ENCODE results near the gene HS3ST5. TPM values are rescaled to one million over a fixed set of nuclear protein-coding genes. Genes with fewer than 3 reads are reported as not detected.

Gene HS3ST5
- total RNA-seq, 3 donors from 2014 or later, result not detected

DNA sequence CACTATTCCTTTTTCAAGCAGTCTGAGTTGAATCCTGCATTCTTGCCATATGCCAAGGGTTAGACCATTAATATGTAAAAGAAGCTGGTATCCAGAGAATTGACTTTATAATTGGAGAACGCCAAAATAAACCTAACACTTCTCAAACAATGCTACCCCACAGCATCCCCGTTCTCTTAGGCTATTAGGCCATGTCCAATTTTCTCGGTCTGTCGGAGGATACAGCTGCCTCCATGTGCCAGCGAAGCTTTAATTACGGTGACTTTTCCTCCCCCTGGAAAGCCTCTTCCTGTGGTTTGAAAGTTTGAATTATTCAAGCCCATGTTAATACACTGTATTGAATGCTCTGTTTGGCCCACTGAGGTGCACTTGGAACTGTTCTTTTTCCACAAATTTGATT is 60.5 kb downstream of the HS3ST5 start:
- H3K36me3 ChIP-seq, result no peaks in the 10 kb centered on the region
- no peak overlapping the region for H3K27ac ChIP-seq
- no peaks in the 10 kb centered on the region for H3K9me3 ChIP-seq
- TF ChIP-seq POLR2AphosphoS5 (IDR thresholded peaks at IDR 0.05) (no peak), POLR2A (IDR thresholded peaks at IDR 0.05) (no peak)
- TF ChIP-seq, protein P1, sequence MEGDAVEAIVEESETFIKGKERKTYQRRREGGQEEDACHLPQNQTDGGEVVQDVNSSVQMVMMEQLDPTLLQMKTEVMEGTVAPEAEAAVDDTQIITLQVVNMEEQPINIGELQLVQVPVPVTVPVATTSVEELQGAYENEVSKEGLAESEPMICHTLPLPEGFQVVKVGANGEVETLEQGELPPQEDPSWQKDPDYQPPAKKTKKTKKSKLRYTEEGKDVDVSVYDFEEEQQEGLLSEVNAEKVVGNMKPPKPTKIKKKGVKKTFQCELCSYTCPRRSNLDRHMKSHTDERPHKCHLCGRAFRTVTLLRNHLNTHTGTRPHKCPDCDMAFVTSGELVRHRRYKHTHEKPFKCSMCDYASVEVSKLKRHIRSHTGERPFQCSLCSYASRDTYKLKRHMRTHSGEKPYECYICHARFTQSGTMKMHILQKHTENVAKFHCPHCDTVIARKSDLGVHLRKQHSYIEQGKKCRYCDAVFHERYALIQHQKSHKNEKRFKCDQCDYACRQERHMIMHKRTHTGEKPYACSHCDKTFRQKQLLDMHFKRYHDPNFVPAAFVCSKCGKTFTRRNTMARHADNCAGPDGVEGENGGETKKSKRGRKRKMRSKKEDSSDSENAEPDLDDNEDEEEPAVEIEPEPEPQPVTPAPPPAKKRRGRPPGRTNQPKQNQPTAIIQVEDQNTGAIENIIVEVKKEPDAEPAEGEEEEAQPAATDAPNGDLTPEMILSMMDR (IDR thresholded peaks at IDR 0.05), result no peak
- no peak for DNase-seq (ENCODE audit: low spot score in 2 of 2)
- H3K27me3 ChIP-seq, result no peaks in the 10 kb centered on the region
- no peaks in the 10 kb centered on the region for H3K4me1 ChIP-seq
- H3K4me3 ChIP-seq, result no peak overlapping the region
- intact Hi-C loops (cut with DNase I; ENCODE audit: low total_unique reads), result no loop called here

- Histone ChIP-seq H3K9me3 (no peaks in the 10 kb centered on the region), H3K4me3 (no peak overlapping the region), H3K4me1 (no peaks in the 10 kb centered on the region), H3K36me3 (no peaks in the 10 kb centered on the region), H3K27me3 (no peaks in the 10 kb centered on the region), H3K27ac (no peak overlapping the region)
- TF ChIP-seq, protein P1 (IDR thresholded peaks at IDR 0.05), result no peak
- TF ChIP-seq POLR2AphosphoS5 (IDR thresholded peaks at IDR 0.05) (no peak), POLR2A (IDR thresholded peaks at IDR 0.05) (no peak)
- intact Hi-C loops (cut with DNase I; ENCODE audit: low total_unique reads), result no loop called here
- DNase-seq (ENCODE audit: low spot score in 2 of 2), result no peak
Observed at GRCh38 chr6:114281496-114281895, 61.3 kb downstream of the HS3ST5 start.

GRCh38 chr6:114280239-114280982 is 62.4 kb downstream of the HS3ST5 start:
- H3K27me3 ChIP-seq, result no peaks in the 10 kb centered on the region

GRCh38 chr6:114277220-114277619 is 65.6 kb downstream of the HS3ST5 start:
- no peaks in the 10 kb centered on the region for H3K9me3 ChIP-seq
- no peak overlapping the region for H3K27ac ChIP-seq
- intact Hi-C loops (cut with DNase I; ENCODE audit: low total_unique reads), result no loop called here
- no peaks in the 10 kb centered on the region for H3K27me3 ChIP-seq
- no peak for DNase-seq (ENCODE audit: low spot score in 2 of 2)
- H3K4me3 ChIP-seq, result no peak overlapping the region
- H3K36me3 ChIP-seq, result no peaks in the 10 kb centered on the region
- no peaks in the 10 kb centered on the region for H3K4me1 ChIP-seq
- TF ChIP-seq POLR2A (IDR thresholded peaks at IDR 0.05) (no peak), POLR2AphosphoS5 (IDR thresholded peaks at IDR 0.05) (no peak)
- TF ChIP-seq, protein P1 (IDR thresholded peaks at IDR 0.05), result no peak

More at GRCh38 chr6:114280239-114280982, 62.4 kb downstream of the HS3ST5 start:
- no peak for DNase-seq (ENCODE audit: low spot score in 2 of 2)
- TF ChIP-seq POLR2AphosphoS5 (IDR thresholded peaks at IDR 0.05) (no peak), POLR2A (IDR thresholded peaks at IDR 0.05) (no peak)
- TF ChIP-seq, protein P1 (IDR thresholded peaks at IDR 0.05), result no peak
- Histone ChIP-seq H3K9me3 (no peaks in the 10 kb centered on the region), H3K36me3 (no peaks in the 10 kb centered on the region), H3K4me3 (no peak overlapping the region), H3K4me1 (no peaks in the 10 kb centered on the region), H3K27ac (no peak overlapping the region)
- intact Hi-C loops (cut with DNase I; ENCODE audit: low total_unique reads), result no loop called here

DNA sequence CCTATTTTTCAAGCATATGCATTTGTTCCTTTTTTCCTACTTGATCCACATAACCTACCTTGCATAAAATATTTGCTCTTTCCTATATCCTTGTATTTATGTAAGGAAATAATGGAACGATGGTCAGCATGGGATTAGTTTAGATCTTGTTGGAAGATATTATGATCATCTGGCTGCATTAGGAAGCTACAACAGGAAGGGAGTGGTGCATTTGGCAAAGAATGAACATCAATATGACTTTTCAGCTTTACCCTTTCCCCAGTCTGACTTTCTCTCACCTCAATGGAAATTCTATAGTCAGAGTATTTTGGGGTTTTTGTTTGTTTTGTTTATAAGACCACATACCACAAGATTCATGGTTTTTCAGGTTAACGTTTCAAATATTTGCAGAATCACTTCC is 66.0 kb downstream of the HS3ST5 start:
- Histone ChIP-seq H3K4me1 (no peaks in the 10 kb centered on the region), H3K27me3 (no peaks in the 10 kb centered on the region), H3K4me3 (no peak overlapping the region), H3K36me3 (no peaks in the 10 kb centered on the region), H3K27ac (no peak overlapping the region), H3K9me3 (no peaks in the 10 kb centered on the region)
- DNase-seq (ENCODE audit: low spot score in 2 of 2), result no peak
- TF ChIP-seq POLR2A (IDR thresholded peaks at IDR 0.05) (no peak), POLR2AphosphoS5 (IDR thresholded peaks at IDR 0.05) (no peak)
- TF ChIP-seq, protein P1 (IDR thresholded peaks at IDR 0.05), result no peak
- intact Hi-C loops (cut with DNase I; ENCODE audit: low total_unique reads), result no loop called here

Data from breast epithelium (tissue), 4 donors.